ENCODE data around the gene KLF5. TPM values are rescaled to one million over a fixed set of nuclear protein-coding genes. Genes with fewer than 3 reads are reported as not detected.
"Not testable (repeated sequence)": the region's sequence is repeated elsewhere in the genome, so short reads cannot be mapped to it uniquely, and the experiment has no call there.

The KLF5 gene
- total RNA-seq, 1 donor from 2014 or later = 7.4 TPM

DNA sequence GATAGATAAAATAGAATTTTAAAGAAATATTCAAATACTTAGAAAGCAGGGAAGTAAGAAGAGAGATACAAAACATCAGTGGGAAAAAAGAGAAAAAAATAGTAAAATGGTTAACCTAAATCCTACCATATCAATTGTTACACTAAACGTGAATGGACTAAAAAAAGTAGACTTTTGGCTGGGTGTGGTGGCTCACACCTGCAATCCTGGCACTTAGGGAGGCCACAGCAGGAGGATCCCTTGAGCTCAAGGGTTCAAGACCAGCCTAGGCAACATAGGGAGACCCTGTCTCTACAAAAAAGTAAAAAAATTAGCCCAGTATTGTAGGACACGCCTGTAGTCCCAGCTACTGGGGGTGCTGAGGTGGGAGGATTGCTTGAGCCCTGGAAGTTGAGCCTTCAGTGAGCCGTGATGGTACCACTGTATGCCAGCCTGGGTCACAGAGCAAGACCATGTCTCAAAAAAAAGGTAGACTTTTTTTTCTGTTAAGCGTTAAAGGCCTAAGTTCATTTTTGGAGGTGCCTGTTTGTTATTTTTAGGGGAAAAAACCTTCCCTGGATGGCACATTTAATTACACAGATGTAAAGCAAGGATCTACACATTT is 29.6 kb downstream of the KLF5 start:
- DNase-seq (ENCODE audit: low read depth) = no peak

DNA sequence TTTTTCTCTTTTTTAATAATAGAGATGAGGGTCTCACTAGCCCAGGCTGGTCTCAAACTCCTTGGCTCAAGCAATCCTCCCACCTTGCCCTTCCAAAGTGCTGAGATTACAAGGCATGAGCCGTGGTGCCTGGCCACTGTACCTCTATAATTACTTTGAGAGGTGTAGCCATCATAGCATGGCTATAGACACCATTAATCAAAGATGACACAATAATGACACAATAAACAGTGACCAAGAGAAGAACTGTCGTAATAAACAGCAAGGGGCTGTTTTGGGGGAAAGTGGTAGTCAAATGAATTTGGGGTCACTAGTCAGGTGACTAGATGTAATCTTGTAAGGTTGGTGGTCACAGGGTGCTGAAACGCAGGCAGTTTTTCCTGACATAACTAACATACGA is 30.4 kb downstream of the KLF5 start:
- no peak for DNase-seq (ENCODE audit: low read depth)

DNA sequence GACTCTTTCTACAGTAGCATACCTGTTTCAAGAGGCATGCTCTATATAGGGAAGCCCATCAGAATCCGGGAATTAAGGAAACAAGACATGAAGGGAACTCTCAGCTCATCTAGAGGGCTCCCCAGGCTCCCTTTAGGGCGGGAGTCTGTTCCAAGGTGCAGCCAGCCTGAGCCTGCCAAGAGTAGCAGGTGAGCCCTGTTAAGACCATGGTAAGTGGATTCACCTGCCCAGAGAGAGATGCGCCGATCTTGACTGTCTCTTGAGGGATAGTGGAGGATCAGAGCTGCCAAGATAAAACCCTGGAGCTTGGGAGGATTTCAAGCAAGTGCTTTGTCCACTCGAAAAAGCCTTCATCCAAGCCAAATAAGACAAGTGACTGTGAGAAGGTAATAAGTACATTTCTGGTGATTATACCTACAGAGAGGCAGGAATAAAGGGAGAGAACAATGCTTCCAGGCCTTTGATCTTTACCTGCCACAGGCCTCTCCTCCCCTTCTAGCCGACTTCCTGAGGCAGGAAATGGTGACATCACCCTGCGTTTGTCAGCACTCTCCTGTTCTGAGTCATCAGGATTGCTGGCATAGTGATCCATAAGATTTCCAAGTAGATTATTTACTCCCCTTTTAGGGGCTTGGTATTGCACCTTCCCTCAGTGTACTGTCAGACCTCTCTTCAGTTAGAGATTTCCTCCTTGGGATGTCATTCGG is 31.5 kb downstream of the KLF5 start:
- peak; percentile 98 for DNase-seq (ENCODE audit: low read depth)

DNA sequence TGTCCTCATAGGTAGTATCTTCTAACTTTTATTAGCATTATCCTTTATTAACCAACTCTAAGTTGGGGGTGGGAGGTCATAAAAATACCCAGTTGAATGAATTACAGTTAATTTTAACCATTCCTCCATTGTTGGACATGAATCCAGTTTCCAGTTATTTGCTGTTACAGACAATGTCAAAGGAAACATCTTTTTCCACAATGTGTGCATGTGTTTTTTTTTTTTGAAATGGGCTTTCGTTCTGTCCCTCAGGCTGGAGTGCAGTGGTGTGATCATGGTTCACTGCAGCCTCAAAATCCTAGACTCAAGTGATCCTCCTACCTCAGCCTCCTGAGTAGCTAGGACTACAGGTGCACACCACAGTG is 32.0 kb downstream of the KLF5 start:
- no peak for DNase-seq (ENCODE audit: low read depth)

DNA sequence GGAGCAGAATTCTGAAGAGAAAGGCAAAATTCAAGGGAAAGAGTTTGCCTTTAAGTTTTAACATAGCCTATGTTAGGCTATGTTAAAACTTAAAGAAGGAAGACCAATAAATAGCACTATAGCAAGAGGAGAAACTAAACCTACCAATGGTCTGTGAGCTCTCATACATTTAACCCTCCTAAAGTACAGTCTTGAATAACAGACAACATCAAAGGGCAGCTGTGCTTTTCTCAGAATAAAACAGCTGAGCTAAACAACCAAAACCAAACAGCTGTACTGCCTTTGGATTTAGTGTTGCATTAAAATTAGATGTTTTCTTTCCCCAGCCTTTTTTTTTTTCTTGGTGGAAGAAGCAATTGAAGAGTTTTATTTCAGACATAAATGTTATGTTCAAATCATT is 34.0 kb downstream of the KLF5 start:
- DNase-seq (ENCODE audit: low read depth) = no peak

DNA sequence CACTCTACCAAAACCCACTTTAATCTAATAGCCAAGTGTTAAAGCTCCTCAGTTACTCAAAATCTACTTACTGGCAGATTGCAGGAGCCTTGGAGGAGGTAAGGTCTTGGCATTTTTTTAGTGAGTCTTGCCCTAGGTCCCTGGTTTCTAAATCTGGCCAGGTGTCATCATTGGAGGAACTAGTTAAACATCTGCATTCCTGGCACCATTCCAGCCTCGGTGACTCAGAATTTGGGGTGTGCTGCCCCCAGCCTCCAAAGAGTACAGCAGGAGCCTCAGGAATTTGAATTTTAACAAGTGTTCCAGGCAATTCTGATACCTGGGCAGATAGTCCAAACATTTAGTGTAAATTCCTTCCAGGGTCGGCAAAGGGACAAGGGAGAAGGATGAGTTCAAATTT is 37.4 kb downstream of the KLF5 start:
- DNase-seq (ENCODE audit: low read depth) = peak; percentile 75

DNA sequence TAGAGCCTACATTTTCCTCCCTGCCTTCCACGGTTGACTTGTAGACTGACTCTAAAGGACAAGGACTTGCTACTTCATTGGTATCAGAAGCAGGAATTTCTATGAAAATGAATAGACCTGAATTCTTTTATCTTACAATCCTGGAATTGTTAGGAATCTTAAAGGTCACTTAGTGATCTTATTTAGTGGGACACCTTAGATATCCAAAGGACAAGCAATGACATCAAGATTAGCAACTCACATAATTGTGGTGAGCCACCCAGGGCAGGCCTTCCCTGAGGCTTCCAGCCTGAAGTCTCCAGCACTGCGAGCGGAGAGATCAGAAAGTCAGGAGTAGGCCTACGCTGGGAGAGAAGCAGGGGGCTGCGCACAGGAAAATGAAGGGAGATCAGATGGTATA is 37.8 kb downstream of the KLF5 start:
- DNase-seq (ENCODE audit: low read depth) = no peak

DNA sequence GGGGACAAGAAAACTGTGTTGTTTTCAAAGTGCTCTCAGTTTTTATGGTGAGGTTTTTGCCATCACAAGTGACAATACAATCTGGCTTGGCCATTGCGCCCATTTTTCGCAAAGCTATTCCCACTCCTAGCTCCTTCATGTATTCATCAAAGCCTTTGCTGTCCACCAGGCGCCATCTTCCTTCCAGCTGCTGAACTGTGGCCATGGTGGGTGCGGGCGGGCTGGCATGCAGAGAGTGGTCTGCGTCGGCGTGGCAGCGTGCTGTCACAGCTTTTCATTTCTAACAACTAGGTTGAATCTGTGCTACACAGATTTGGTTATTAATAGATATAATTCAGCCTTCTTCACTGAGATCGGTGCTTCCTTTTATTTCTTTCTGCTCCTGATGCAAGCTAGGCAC is 42.0 kb downstream of the KLF5 start:
- not testable (repeated sequence) for DNase-seq (ENCODE audit: low read depth)

DNA sequence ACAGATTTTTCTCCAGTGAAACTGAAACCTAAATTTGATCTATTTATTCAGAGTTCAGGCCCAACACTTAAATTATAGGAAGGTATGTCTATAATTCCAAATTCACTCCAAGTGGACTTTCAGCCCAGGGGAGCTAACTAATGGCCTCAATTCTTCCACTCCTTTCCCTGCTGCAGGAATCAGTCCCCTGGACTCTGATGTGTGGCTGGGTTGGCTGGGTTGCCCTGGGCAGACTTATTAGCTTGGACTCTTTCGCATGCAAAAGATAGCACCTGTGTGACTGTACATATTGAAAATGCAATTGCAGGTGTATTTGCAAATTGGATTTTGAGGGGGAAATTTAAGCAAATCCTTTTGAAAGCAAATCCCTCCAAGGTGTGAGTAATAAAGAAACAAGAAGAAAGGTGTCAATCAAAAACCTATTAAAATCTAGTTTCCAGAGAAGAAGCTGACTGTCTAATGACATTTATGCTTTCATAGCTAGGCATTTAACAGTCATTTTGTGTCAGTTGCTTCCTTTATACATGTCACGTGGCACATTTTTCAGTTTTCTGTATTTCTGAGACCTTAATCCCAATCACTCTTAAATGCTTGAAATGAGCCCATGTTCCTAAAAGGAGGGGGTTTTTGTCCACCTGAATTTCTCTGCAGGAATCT is 42.7 kb downstream of the KLF5 start:
- no peak for DNase-seq (ENCODE audit: low read depth)

DNA sequence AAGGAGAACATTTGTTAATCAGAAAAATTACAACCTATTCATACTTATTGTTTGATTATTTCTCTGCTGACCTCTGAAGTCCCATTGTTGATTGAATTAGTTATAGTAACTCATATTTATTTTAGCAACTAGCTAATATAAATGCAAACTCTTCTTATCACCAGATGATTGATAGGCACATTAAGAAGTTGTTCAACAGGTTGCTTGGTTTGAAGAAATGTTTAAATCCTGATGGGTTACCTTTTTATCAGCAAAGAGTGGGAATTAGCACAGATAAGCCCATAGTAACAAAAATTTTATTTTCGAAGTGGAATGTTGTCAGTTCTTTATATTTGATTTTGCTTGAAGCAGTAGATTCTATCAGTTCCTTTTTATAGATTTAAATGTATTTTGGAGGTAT is 44.4 kb downstream of the KLF5 start:
- DNase-seq (ENCODE audit: low read depth) = no peak

DNA sequence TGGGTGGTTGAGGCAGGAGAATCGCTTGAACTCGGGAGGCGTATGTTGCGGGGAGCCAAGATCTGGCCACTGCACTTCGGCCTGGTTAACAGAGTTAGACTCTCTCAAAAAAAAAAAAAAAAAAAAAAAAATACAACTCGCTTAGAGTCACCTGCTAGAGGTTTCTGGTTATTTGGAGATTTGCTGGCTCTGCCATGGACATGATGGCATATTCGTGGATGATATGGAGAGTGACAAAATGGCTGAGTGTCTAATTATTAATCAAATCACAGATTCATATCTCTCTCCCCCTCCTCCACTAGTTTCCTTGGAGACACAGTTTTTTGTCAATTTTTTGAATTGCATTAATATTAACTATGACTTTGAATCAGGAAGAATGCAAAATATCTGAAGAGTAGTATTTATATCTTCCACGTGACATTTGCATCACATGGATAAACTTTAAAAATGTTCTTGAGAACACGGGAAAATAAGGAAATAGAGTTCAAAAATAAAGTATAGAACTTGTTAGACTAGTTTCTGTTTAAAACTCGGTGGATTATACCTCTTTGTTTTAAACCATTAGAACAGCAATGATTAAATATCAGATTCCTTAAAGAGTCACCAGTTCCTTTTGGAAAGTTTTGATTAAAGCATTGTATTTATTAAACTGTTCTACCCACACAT is 47.8 kb downstream of the KLF5 start:
- peak; percentile 51 for DNase-seq (ENCODE audit: low read depth)

DNA sequence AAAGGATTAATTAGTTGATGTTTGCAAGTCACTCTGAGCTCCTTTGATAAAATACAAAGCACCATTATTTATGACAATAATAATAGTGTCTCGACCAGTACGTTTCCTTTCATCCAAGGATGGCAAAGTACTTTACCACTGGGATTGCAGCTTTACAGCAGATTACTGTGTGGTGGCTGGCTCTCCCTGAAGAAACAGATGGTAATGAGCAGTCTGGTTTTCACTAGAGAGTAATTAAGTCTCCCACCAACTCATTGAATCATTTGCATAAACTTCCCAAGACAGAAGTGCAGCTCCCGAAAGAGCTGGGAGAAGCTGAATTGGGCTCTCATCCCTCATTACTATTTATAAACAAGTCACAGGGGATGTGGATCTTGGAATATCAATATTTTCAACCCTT is 48.7 kb downstream of the KLF5 start:
- no peak for DNase-seq (ENCODE audit: low read depth)

DNA sequence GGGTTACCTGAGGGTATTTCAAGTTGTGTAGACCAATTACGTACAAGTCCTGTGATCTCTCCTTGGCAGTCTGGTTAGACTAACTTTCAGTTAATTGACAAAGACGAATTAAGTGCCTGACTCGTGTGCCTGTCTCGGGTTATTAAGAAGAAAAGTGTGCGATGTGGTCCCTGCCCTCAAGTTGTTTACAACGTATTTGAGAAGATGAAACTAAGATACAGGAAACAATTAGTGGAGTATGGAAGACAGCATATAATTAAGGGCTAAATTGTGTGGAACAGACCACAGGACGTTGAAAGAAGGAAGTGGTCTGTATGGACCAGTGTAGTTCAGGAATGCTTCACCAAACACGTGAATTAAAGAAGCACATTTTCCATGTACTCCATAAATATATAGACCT is 49.2 kb downstream of the KLF5 start:
- peak; percentile 22 for DNase-seq (ENCODE audit: low read depth)

DNA sequence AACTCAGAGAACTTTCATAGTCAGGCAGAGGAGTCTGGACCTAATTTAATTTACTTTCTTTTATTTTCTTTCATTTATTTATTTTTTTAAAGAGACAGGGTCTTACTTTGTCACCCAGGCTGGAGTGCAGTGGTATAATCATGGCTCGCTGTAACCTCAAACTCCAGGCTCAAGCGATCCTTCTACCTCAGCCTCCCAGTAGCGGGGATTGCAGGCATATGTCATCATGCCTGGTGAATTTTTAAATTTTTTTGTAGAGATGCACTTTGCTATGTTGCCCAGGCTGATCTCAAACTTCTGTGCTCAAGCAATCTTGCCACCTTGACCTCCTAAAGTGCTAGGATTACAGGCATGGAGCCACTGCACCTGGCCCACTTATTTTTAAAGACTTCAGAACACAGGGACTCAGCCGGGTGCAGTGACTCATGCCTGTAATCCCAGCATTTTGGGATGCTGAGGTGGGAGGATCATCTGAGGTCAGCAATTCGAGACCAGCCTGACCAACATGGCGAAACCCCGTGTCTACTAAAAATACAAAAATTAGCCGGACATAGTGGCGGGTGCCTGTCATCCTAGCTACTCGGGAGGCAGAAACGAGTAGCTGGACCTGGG is 50.6 kb downstream of the KLF5 start:
- no peak for DNase-seq (ENCODE audit: low read depth)

DNA sequence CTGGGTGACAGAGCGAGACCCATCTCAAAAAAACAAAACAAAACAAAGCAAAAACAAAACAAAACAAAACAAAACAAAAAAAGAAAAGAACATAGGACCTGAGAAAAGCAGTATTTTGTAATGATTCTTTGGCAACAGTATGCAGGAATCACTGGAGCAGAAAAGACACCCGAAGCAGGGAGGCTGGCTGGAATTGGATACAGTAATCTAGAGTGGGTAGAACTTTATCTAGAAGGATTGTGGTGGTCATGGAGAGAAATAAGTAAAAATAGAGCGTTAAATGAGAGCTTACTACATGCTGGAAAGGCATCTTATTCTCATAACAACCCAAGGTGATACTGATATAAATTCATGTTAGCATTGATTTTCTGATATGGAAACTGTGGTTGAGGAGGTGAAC is 51.2 kb downstream of the KLF5 start:
- peak; percentile 49 for DNase-seq (ENCODE audit: low read depth)

DNA sequence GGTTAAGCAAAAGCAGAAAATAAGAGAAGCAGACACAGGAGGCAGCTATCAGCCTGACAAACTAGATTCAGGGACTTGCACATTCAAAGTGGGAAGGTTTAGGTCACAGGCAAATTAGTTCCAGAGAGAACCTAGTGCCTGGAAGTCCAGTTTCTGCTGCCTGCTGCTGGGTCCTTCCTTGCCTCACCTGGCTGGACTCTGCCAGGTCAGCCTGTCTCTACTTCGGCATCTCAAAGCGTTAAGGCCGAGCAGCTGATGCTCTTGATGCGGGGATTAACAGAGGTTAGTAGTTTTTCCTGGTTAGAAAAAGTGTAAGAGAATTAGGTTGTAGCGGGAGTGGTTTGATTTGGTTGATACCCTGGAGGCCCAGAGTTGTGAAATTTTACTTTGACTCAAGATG is 52.0 kb downstream of the KLF5 start:
- no peak for DNase-seq (ENCODE audit: low read depth)

DNA sequence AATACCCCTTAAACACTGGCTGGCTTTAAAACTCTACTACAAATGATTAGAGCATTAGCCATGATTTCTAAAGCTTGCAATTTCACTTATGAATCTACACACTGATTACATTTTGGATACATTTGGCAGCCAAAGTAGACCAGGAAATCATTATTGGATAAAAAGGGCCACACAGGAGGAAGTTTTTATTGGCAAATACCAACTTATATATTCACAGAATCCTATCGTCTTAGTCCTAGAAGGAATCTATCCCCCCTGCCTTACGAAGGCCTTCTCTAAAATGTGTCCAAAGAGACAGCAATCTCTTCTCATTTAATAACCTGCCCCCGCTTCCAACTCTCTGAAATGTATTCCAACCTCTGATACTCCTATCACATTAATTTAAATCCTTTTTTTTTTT is 52.5 kb downstream of the KLF5 start:
- DNase-seq (ENCODE audit: low read depth) = no peak

DNA sequence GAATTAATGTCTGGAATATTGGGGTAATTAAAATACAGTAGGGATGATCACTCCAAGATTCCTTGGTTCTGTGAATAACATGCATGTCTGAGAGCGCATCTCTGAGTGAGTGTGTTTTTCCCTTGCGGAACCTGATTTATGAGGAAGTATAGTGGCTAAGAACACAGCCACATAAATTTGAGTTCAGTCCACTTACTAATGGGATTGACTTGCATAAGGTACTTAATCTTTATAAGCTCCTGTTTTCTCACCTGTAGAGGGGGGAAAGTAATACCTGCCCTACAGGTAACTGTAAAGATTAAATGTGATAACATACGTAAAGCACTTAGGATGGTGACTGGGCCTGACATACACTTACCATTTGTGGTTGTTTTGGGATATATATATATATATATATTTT is 60.8 kb downstream of the KLF5 start:
- DNase-seq (ENCODE audit: low read depth) = no peak

Data from renal cortical epithelial cell (primary cell).